ENCODE results near the gene ADK.
"Not testable (repeated sequence)": the region's sequence is repeated elsewhere in the genome, so short reads cannot be mapped to it uniquely, and the experiment has no call there.

GRCh38 chr10:74188617-74189016 is 37.6 kb downstream of the ADK start:
- TF ChIP-seq CTCF, POLR2A (IDR thresholded peaks at IDR 0.05): not testable (repeated sequence)

All from right lobe of liver (tissue), 4 donors.